HepG2 (cell line): ENCODE measurements around the gene PPP3CB. TPM values are rescaled to one million over a fixed set of nuclear protein-coding genes. Genes with fewer than 3 reads are reported as not detected.

Experiments used
- ADNP ChIP-seq: sonication (generic); formaldehyde crosslinking; IDR thresholded peaks from 2 replicates; pipeline ENCODE4 v1.4.0; 2020; ENCODE audit warnings: missing genetic modification reagents
- BORCS8-MEF2B ChIP-seq: sonication (generic); formaldehyde crosslinking; IDR thresholded peaks from 2 replicates; pipeline ENCODE4 v1.8.0; 2022; ENCODE audit warnings: mild to moderate bottlenecking, missing genetic modification reagents
- ERF ChIP-seq: IDR thresholded peaks from 2 replicates; pipeline ENCODE4 v1.6.1; 2018; ENCODE audit warnings: missing biosample characterization, missing genetic modification reagents
- FOXP1 ChIP-seq, 2 experiments: fragments of 450-650 bp in 1 of 2; IDR thresholded peaks; 2 replicates each; pipeline ENCODE4 v1.6.1; 2017 to 2018; ENCODE audit warnings: antibody characterized with exemption in 1 of 2
- MLX ChIP-seq: IDR thresholded peaks from 2 replicates; pipeline ENCODE4 v1.6.1; 2016
- NAIF1 ChIP-seq: sonication (generic); formaldehyde crosslinking; IDR thresholded peaks from 2 replicates; pipeline ENCODE4 v1.5.0; 2020; ENCODE audit warnings: mild to moderate bottlenecking, missing genetic modification reagents, borderline replicate concordance
- NCOA2 ChIP-seq: sonication (generic); formaldehyde crosslinking; IDR thresholded peaks from 2 replicates; pipeline ENCODE4 v1.8.0; 2022; ENCODE audit warnings: inconsistent platforms
- POLR2AphosphoS2 ChIP-seq: IDR thresholded peaks from 2 replicates; pipeline ENCODE4 v1.6.1; 2011; ENCODE audit warnings: low read depth, low read length, improper control_type of control experiment
- SETDB1 ChIP-seq: sonication (generic); formaldehyde crosslinking; IDR thresholded peaks from 2 replicates; pipeline ENCODE4 v1.5.1; 2020; ENCODE audit warnings: missing genetic modification reagents, mild to moderate bottlenecking, borderline replicate concordance
- SSRP1 ChIP-seq: IDR thresholded peaks from 2 replicates; pipeline ENCODE4 v1.6.1; 2016; ENCODE audit warnings: control low read depth
- TERF1 ChIP-seq: sonication (generic); formaldehyde crosslinking; IDR thresholded peaks from 2 replicates; pipeline ENCODE4 v1.8.0; 2022; ENCODE audit warnings: mild to moderate bottlenecking, missing genetic modification reagents, moderate library complexity
- XRCC5 ChIP-seq: fragments of 200-400 bp; formaldehyde crosslinking; optimal IDR thresholded peaks from 2 replicates; pipeline ENCODE3; 2017; ENCODE audit warnings: mild to moderate bottlenecking, low read length
- YY1 ChIP-seq: IDR thresholded peaks from 2 replicates; pipeline ENCODE4 v1.6.1; 2011; ENCODE audit warnings: low read length, low read depth, moderate library complexity, mild to moderate bottlenecking; ENCODE audit not compliant: insufficient read depth, insufficient replicate concordance
- ZBTB25 ChIP-seq: IDR thresholded peaks from 2 replicates; pipeline ENCODE4 v1.6.1; 2018; ENCODE audit warnings: missing genetic modification reagents
- ZBTB40 ChIP-seq, 2 experiments: fragments of 450-650 bp in 1 of 2; sonication (generic) in 1 of 2; formaldehyde crosslinking in 1 of 2; IDR thresholded peaks; 2 replicates each; pipeline versions ENCODE4 v1.6.1 to v1.8.0; 2016 to 2022; ENCODE audit warnings: antibody characterized with exemption in 1 of 2, mild to moderate bottlenecking in 1 of 2, missing genetic modification reagents in 1 of 2
- ZNF335 ChIP-seq: sonication (generic); formaldehyde crosslinking; IDR thresholded peaks from 2 replicates; pipeline ENCODE4 v1.4.0; 2020; ENCODE audit warnings: missing genetic modification reagents
- ZNF644 ChIP-seq: IDR thresholded peaks from 2 replicates; pipeline ENCODE4 v1.6.1; 2016; ENCODE audit warnings: low read depth
- ZNF674 ChIP-seq: sonication (generic); formaldehyde crosslinking; IDR thresholded peaks from 2 replicates; pipeline ENCODE4 v1.5.0; 2020; ENCODE audit warnings: low read depth, mild to moderate bottlenecking, missing genetic modification reagents
- polyA plus RNA-seq, 8 experiments: library from polyadenylated mRNA; depleted of rRNA in 3 of 8; stranded (reverse) in 7 of 8; unstranded in 1 of 8; fragments of >200 nt; fragmentation: Illumina TruSeq in 4 of 8; extraction: Trizol in 4 of 8; gene quantifications; 2 replicates each; pipeline versions ENCODE4 v1.2.1 to v1.2.3, GENCODE V29; 2011 to 2016; ENCODE audit warnings: low read depth in 4 of 8, missing spikeins in 1 of 8, mixed read lengths in 1 of 8; ENCODE audit not compliant: insufficient read depth in 1 of 8
- total RNA-seq, 5 experiments: library from RNA; depleted of rRNA; stranded (reverse); fragments of >200 nt; fragmentation: Illumina TruSeq; extraction: Trizol; gene quantifications; 2 replicates each; pipeline ENCODE4 v1.2.3, GENCODE V29; 2016; ENCODE audit warnings: low read depth in 1 of 5

Gene PPP3CB
- total and polyA plus RNA-seq, 2 of the 13 experiments (the other 11 are each of a cell fraction or from before 2014, with no cell fraction given) = 8.7 to 11.4 TPM

GRCh38 chr10:73413528-73414229 is 82.1 kb downstream of the PPP3CB start, which contains the start of gene ANXA7 (continued):
- TF ChIP-seq ZBTB40 (IDR thresholded peaks at IDR 0.05) = no peak
- peak; percentile 63 for TF ChIP-seq ZBTB40 (CRISPR knock-in tag; IDR thresholded peaks at IDR 0.05)
- no peak for TF ChIP-seq POLR2AphosphoS2
- TF ChIP-seq FOXP1 (IDR thresholded peaks at IDR 0.05) = no peak
- TF ChIP-seq FOXP1 (CRISPR knock-in tag; IDR thresholded peaks at IDR 0.05) = no peak; the same call in 1 of the 2 replicates
- TF ChIP-seq NCOA2 (CRISPR knock-in tag) = no peak; the same call in none of the 2 replicates
- TF ChIP-seq ZNF674 (CRISPR knock-in tag) = no peak
- TF ChIP-seq BORCS8-MEF2B (CRISPR knock-in tag) = peak; percentile 74
- no peak for TF ChIP-seq ZNF335 (CRISPR knock-in tag)
- no peak for TF ChIP-seq ZNF644 (CRISPR knock-in tag)
- TF ChIP-seq ADNP (CRISPR knock-in tag) = no peak
- 0 out of 2 replicates have a peak, but pooled peaks have one; percentile 22 for TF ChIP-seq NAIF1 (CRISPR knock-in tag)
- TF ChIP-seq ERF (CRISPR knock-in tag) = peak; percentile 89
- TF ChIP-seq YY1 = peak; percentile 89
- TF ChIP-seq TERF1 = no peak
- TF ChIP-seq ZBTB25 (CRISPR knock-in tag) = peak; percentile 71; the same call in 1 of the 2 replicates
- TF ChIP-seq SSRP1 (CRISPR knock-in tag) = peak; percentile 70; the same call in 1 of the 2 replicates
- 0 out of 2 replicates have a peak, but pooled peaks have one; percentile 8 for TF ChIP-seq MLX (CRISPR knock-in tag)
- no peak for TF ChIP-seq SETDB1 (CRISPR knock-in tag)
- no peak for TF ChIP-seq XRCC5
